Stimulated activated CD4-positive, alpha-beta T cell treated with anti-CD3 and anti-CD28 coated beads, Interleukin-2, amount 100 ng/mL, for 24 hours (primary cell): Measurements from ENCODE around the gene POLR3H.

Experiments
- DNase-seq, 2 donors: peaks; one replicate each; pipeline ENCODE4 v3.0.0-alpha.2; 2020

Gene POLR3H

DNA sequence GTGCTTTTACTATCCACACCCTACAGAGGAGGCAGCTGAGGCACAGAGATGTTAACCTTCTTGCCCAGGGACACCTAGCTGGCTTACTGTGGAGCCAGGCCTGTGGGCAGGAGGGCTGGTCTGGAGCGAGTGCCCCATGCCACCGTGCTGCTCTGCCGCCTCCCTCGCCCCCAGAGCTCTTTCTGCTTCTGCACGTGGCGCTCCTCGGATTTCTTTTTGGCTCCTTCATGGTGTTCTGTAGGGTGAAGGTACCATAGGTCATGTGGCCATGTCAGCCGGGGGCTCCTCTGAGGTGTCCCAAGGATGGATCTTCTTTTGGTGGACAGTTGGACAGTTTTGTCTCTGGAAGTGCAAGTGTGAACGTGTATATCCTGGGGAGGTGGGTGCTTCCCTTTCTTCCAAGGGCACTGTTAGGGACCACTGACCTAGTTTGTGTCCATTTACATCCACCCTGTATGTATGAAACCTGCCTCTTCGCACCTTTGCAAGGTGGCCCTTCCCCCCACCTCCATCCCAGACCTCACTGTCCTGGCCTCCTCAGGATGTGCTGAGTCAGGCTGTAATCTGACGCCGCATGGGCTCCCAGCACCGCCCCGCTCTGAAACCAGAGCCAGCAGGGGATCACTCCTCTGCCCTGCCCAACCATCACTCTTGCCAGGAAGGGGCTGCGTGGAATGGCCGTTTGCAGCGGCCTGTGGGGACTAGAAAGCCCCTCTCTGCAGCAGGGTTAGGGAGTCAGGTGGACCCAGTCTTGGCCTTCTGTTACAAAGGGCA is 31.7 kb downstream of the POLR3H start:
- no peak for DNase-seq

DNA sequence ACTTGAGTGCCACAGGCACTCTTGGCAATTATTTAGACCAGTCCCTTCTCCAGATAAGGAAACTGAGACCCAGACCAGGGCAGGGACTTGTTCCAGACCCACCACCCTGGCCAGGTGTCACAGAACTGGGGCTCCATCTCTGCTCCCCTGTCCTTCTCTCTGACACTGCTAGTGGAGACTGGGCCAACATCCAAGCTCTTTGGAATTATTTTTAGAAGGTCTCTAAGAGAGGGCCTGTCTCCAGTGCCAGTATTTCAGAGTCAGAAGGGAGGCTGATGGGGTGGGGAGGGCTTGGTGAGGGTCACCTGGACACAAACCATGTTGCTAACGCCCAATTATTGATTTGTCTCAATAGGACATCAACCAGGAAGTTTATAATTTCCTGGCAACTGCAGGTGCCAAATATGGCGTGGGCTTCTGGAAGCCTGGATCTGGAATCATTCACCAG is 32.7 kb downstream of the POLR3H start:
- no peak for DNase-seq

- DNase-seq, result no peak
Observed at GRCh38 chr22:41508770-41509170, 35.5 kb downstream of the POLR3H start.

DNA sequence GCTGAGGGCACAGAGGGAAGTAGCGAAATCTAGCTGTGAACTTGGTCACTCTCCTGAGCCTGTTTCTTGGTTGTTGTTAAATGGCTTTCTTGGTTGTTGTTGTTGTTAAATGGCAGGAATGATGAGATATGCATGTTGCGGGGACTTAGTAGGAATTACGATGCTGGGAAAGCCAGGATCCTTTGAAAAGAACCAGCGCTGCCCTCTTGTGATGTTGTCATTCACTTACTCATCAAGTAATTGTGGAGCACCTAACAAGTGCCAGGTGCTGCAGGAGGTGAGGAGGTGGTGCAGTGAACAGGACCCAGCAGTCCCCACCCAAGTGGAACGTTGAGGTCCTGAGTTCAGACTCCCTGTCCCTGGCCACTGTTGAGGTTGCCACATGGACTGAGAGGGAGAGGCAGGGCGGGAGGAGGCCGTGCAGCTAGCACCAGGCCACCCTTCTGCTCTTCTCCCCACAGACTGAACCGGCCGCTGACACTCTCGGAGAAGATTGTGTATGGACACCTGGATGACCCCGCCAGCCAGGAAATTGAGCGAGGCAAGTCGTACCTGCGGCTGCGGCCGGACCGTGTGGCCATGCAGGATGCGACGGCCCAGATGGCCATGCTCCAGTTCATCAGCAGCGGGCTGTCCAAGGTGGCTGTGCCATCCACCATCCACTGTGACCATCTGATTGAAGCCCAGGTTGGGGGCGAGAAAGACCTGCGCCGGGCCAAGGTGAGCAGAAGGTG is 36.8 kb downstream of the POLR3H start:
- DNase-seq, result no peak

GRCh38 chr22:41505511-41506220 is 38.6 kb downstream of the POLR3H start:
- DNase-seq, result no peak

GRCh38 chr22:41504816-41505215 is 39.5 kb downstream of the POLR3H start:
- no peak for DNase-seq

DNA sequence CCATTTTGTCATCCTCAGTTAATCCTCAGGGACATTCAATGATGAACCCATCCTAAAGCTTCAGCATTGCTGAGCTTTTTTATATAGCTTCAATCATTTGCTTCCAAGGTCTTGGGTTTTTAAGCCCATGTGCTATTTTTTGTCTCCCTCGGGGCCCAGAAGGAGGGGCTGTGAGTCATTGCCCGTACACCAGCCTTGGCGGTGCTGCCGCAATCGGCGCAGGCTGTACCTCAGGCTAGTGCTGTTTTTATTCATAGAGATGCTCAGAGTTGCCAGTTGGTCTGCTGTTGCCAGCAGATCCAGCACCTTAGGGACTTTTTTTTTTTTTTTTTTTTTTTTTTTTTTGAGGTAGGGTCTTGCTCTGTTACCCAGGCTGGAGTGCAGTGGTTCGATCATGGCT is 39.9 kb downstream of the POLR3H start:
- DNase-seq, result no peak

DNA sequence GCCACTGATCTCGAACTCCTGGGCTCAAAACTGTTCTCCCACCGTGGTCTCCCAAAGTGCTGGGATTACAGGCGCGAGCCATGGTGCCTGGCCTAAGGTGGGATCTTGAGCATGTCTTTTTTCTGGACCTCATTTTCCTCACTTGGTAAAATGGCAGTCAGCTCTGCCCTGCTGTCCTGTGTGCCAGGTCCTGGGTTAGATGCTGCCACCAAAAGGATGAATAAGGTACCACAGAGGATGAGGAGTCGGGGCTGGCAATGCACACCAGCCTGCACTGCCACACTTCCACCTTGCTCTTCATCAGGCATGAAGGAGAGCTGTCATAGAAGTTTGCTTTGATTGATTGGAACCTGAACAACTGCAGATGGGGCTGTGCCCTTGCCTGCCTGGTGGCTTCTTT is 43.1 kb downstream of the POLR3H start:
- DNase-seq, result no peak

- DNase-seq, result no peak
Observed at GRCh38 chr22:41500303-41500702, 44.0 kb downstream of the POLR3H start.

- no peak for DNase-seq
Observed at GRCh38 chr22:41499624-41500280, 44.5 kb downstream of the POLR3H start.

- DNase-seq, result no peak
Observed at GRCh38 chr22:41498303-41498835, 45.9 kb downstream of the POLR3H start.

DNA sequence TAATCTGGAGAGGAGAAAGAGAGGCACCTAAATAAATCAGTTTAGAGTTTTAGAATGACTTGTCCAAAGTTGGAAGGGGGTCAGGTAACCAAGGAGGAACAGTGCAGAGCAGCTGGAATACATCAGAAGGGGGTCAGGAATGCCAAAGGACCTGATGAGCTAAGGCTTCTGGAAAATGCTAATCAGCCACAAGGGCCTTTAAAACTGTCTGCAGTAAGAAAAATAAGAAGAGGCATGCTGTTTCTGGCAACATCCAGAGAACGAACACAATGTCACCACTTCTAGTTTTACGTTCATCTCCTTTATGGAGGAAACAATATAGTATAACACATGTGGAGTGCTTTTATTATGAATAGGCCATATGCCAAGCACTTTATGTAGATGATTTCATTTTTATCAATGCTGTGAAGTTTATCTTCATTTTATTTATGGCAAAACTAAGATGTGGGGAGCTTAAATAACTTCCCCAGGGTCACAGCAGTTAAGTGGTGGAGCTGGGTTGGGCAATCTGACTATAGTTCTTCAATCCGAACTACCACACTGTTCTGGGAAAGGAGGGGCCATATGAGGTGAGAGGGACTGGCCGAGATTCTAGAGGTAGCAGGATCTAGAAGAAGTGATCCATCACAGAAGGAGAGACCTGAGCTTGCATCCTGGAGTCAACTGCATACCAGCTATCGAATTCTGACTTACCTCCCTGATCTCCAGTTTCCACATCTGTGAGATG is 52.7 kb downstream of the POLR3H start:
- DNase-seq, result no peak

GRCh38 chr22:41488596-41489385 is 55.5 kb downstream of the POLR3H start:
- DNase-seq, result no peak

GRCh38 chr22:41488076-41488475 is 56.2 kb downstream of the POLR3H start:
- no peak for DNase-seq

DNA sequence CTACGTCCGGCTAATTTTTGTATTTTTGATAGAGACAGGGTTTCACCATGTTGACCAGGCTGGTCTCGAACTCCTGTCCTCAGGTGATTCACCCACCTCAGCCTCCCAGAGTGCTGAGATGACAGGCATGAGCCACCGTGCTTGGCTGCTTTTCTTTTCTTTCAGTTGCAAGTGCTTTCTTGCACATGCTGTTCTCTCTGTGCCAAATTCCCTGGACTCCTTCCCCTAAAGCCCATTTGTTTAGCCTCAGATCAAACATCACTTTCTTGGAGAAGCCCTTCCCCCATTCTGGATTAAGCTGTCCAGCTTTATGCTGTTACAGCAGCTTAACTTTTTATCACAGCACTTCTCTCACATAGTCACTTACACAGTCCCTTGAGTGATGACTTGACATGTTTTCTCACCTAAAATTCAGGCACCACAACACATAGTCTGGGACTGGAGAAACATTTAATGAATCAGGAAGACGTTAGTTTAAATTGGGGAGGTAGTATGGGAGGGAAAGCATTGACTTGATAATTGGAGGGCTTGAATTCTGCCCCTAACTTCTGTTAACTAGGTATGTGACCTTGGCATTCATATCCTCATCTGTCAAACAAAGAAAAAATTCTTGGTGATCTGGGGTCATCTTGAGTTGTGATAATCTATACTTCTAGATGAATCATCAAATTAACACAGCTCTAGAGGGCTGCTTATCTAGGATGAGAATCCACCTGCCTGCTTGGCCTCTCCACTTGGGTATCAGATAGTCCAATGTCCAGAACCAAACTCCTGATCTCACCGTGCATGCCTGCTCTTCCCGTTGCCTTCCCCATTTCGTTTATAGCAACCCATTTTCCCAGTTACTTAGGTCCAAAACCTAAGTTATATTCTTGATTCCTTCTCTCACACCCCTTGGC is 57.0 kb downstream of the POLR3H start:
- DNase-seq, result no peak

GRCh38 chr22:41485033-41485432 is 59.2 kb downstream of the POLR3H start:
- no peak for DNase-seq

DNA sequence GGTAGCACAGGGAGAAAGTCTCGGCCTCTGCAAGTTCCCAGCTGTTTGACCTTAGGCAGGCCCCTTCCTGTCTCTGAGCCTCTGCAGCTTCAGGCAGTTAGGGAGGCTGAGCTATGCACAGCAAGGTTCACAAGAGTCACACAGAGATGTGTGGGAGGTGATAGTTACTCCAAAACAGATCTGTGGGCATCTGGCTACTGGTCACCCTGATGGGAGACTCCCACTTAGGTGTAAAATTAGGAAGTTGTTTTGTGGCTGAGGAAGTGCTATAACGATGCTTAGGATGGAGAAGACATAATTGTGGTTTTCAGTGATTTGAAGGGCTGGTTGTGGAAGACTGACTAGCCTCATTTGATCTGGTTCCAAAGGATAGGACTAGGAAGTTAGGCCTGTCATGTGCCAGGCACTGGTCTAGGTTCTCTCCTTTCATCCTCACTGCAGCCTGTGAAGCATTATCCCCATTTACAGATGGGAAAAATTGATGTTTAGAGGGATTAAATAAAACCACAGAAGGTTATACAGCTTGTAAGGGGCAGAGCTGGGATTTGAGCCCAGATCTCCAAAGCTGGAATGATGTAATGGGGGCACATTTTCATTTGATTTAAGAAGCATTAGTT is 61.8 kb downstream of the POLR3H start:
- no peak for DNase-seq

DNA sequence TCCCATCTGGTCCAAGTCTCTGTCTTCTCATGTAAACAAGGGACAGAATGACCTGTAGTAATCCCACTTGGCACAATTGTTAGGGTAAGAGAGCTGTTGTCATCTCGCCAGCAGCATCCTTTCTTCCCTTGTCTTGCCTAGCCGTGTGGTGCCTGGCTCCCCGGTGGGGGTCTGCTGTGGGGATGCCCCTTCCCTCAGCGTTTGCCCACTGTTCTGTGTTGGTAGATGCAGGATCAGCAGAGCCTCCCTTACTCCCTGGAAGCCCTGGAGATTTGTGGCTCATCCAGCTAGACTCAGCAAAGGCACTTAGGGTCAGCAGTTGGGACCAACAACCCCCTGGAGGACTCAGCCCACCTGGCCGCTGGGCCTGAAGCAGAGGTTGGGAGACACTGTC is 62.3 kb downstream of the POLR3H start:
- no peak for DNase-seq

DNA sequence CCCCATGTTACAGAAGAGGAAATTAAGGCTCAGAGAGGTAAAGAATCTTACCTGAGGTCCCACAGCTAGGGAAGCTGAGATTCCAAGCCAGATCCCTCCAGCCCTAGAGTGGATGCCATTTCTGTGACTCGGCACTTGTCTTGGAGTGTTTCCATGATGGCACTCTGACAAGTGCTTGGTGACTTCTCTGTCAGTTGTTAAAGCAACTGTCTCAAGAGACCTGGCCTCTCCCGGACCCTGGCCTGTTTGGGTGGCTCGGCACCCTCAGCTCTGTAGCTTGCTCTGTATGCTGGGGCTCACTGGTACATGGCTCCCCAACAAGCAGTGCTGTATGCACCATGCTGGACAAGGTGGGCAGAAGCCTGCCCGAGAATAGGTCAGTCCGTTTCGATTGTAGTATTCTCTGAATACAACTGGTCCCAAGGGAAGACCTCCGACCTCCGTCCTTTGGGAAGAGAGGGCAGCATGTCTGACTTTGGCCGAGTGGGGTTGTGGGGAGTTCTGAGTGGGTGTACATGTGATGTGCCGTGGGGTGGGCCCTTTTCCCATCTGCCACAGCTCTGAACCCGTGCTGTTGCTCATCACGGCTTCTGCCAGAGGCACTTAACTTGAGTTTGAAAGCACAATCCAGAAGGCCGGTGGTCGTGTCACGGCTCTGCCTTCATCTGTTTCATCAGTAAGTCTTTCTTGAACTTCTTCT is 63.0 kb downstream of the POLR3H start:
- no peak for DNase-seq
